Neural progenitor cell (in vitro differentiated cells): ENCODE data around the gene RDM1.

Experiments used
- EZH2 ChIP-seq: fragments of 200-600 bp; sonication (generic); IDR thresholded peaks from 2 replicates; pipeline ENCODE4 v1.6.1; 2017; ENCODE audit warnings: antibody characterized with exemption, mild to moderate bottlenecking, moderate library complexity
- TF ChIP-seq, protein P1 (sequence below): fragments of 200-600 bp; sonication (generic); IDR thresholded peaks from 2 replicates; pipeline ENCODE4 v1.5.1; 2017; ENCODE audit warnings: antibody characterized with exemption, mild to moderate bottlenecking

DNA sequence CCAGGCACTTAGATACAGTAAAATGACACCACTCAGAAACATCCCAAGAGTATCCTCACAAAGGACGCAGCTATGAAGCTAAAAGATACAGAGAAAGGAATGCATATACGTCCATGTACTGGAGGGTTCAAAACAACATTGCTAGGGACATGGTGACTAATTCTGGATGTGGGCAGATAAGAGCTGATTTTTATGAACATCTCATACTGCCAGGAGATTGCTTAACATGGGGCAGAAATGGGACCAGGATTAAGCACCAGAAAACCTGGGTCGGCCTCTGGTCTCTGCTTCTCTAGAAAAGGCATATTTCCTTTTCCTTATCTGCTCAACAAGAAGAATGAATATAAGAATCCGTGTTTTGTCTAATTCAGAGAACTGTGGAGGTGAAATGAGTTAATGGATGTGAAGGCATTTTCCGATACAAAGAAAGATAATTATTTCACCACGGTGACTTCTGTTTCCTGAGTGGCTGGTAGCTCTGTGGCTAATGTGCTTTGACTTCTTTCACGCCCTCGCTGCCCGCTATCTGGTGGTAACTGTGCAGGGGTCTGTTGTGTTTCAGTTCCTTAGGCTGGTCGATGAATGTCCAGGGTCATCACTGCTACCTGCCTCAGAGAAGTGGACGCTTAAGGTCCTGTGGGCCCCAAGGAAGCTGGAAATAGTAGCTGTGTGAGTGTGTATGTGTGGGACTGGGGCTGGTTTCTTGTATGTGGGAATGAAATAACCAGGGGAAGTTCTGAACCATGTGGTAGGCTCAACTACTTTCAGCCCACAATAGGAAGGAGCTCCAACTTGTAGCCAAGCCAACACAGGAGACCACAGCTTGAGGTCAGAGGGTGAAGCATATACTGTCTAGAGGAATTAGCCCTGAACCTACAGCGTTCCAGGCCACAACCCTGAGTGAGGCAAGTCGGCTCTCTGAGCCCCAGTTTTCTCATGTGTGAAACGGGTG lies 34.7 kb downstream of the RDM1 start:
- TF ChIP-seq, protein P1, sequence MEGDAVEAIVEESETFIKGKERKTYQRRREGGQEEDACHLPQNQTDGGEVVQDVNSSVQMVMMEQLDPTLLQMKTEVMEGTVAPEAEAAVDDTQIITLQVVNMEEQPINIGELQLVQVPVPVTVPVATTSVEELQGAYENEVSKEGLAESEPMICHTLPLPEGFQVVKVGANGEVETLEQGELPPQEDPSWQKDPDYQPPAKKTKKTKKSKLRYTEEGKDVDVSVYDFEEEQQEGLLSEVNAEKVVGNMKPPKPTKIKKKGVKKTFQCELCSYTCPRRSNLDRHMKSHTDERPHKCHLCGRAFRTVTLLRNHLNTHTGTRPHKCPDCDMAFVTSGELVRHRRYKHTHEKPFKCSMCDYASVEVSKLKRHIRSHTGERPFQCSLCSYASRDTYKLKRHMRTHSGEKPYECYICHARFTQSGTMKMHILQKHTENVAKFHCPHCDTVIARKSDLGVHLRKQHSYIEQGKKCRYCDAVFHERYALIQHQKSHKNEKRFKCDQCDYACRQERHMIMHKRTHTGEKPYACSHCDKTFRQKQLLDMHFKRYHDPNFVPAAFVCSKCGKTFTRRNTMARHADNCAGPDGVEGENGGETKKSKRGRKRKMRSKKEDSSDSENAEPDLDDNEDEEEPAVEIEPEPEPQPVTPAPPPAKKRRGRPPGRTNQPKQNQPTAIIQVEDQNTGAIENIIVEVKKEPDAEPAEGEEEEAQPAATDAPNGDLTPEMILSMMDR, result no peak
- no peak for TF ChIP-seq EZH2
